Trophoblast cell (in vitro differentiated cells and primary cell): Measurements from ENCODE around the gene SPOPL. TPM values are rescaled to one million over a fixed set of nuclear protein-coding genes. Genes with fewer than 3 reads are reported as not detected.

Source experiments
- DNase-seq, 2 donors: peaks; one replicate each; pipeline ENCODE4 v3.0.0-alpha.2; 2016
- H2AFZ ChIP-seq: 2 replicates; pipeline ENCODE4 v1.6.1; 2013; ENCODE audit warnings: low read length, moderate library complexity, mild to moderate bottlenecking; ENCODE audit not compliant: insufficient read depth, poor library complexity
- H2AK5ac ChIP-seq: 2 replicates; pipeline ENCODE4 v1.6.1; 2013; ENCODE audit warnings: mild to moderate bottlenecking, low read length
- H2BK120ac ChIP-seq: 2 replicates; pipeline ENCODE4 v1.6.1; 2013; ENCODE audit warnings: low read length, mild to moderate bottlenecking, moderate library complexity; ENCODE audit not compliant: insufficient read depth, poor library complexity
- H2BK12ac ChIP-seq: 2 replicates; pipeline ENCODE4 v1.6.1; 2013; ENCODE audit warnings: mild to moderate bottlenecking, low read length, moderate library complexity
- H2BK5ac ChIP-seq: 2 replicates; pipeline ENCODE4 v1.6.1; 2013; ENCODE audit warnings: low read length, low read depth, moderate library complexity, mild to moderate bottlenecking; ENCODE audit not compliant: poor library complexity
- H3K14ac ChIP-seq: 2 replicates; pipeline ENCODE4 v1.6.1; 2013; ENCODE audit warnings: mild to moderate bottlenecking, low read length
- H3K18ac ChIP-seq: 2 replicates; pipeline ENCODE4 v1.6.1; 2013; ENCODE audit warnings: mild to moderate bottlenecking, low read length
- H3K23ac ChIP-seq: 2 replicates; pipeline ENCODE4 v1.6.1; 2013; ENCODE audit warnings: low read length
- H3K27ac ChIP-seq: 2 replicates; pipeline ENCODE4 v1.5.1; 2013; ENCODE audit warnings: low read depth, mild to moderate bottlenecking, inconsistent platforms, low read length, moderate library complexity
- H3K27me3 ChIP-seq: 2 replicates; pipeline ENCODE4 v1.6.1; 2013; ENCODE audit warnings: inconsistent platforms, mild to moderate bottlenecking, low read length, moderate library complexity; ENCODE audit not compliant: insufficient read depth
- H3K36me3 ChIP-seq, 2 experiments: 1 replicate in 1 of 2; 2 replicates in 1 of 2; pipeline ENCODE4 v1.6.1; 2013; ENCODE audit warnings: low read length in 2 of 2, mild to moderate bottlenecking in 2 of 2, moderate library complexity in 1 of 2; ENCODE audit not compliant: insufficient read depth in 2 of 2, control insufficient read depth in 1 of 2
- H3K4ac ChIP-seq: 2 replicates; pipeline ENCODE4 v1.6.1; 2013; ENCODE audit warnings: low read depth, mild to moderate bottlenecking, low read length, moderate library complexity
- H3K4me1 ChIP-seq, 2 experiments: 1 replicate in 1 of 2; 2 replicates in 1 of 2; pipeline ENCODE4 v1.6.1; 2013; ENCODE audit warnings: low read length in 2 of 2, mild to moderate bottlenecking in 2 of 2, moderate library complexity in 1 of 2; ENCODE audit not compliant: insufficient read depth in 2 of 2, control insufficient read depth in 1 of 2
- H3K4me2 ChIP-seq: 2 replicates; pipeline ENCODE4 v1.6.1; 2013; ENCODE audit warnings: inconsistent platforms, mild to moderate bottlenecking, low read length, moderate library complexity
- H3K4me3 ChIP-seq: 2 replicates; pipeline ENCODE4 v1.5.1; 2013; ENCODE audit warnings: mild to moderate bottlenecking, low read depth, low read length, inconsistent platforms
- H3K79me1 ChIP-seq: one replicate; pipeline ENCODE4 v1.6.1; 2013; ENCODE audit warnings: low read length
- H3K79me2 ChIP-seq: 2 replicates; pipeline ENCODE4 v1.6.1; 2013; ENCODE audit warnings: low read length, mild to moderate bottlenecking; ENCODE audit not compliant: control insufficient read depth, insufficient read depth, poor library complexity
- H3K9ac ChIP-seq: 2 replicates; pipeline ENCODE4 v1.6.1; 2013; ENCODE audit warnings: mild to moderate bottlenecking, low read length
- H3K9me3 ChIP-seq: 2 replicates; pipeline ENCODE4 v1.6.1; 2013; ENCODE audit warnings: low read depth, mild to moderate bottlenecking, control low read depth, inconsistent platforms, low read length; ENCODE audit not compliant: insufficient read depth
- H4K12ac ChIP-seq: 2 replicates; pipeline ENCODE4 v1.6.1; 2013; ENCODE audit warnings: low read depth, mild to moderate bottlenecking, low read length, moderate library complexity
- H4K8ac ChIP-seq: 2 replicates; pipeline ENCODE4 v1.6.1; 2013; ENCODE audit warnings: low read depth, mild to moderate bottlenecking, low read length, moderate library complexity
- H4K91ac ChIP-seq: one replicate; pipeline ENCODE4 v1.6.1; 2013; ENCODE audit warnings: low read depth, mild to moderate bottlenecking, low read length, moderate library complexity
- WGBS: extraction: QIAGEN DNeasy Blood & Tissue Kit; methylation state at CpG from one replicate; pipeline ENCODE4 v1.1.7; 2013; ENCODE audit warnings: missing lambda C conversion rate; ENCODE audit not compliant: insufficient read length, insufficient coverage; ENCODE audit errors: extremely low coverage; 5-methylcytosine and 5-hydroxymethylcytosine counted together
- polyA plus RNA-seq: library from polyadenylated mRNA; stranded (reverse); fragments of 200-250 nt; gene quantifications from 2 replicates; pipeline ENCODE4 v1.2.3, GENCODE V29; 2013

Gene SPOPL
- 21.4 and 22.5 TPM in 2 replicates for polyA plus RNA-seq

- Histone ChIP-seq H2AK5ac (peak within 1 kb of the TSS; percentile 94), H2AFZ (peak within 1 kb of the TSS; percentile 94), H3K4me1 (peaks cover 4% of the 10 kb centered on the region in 2 experiments), H3K9ac (peak within 1 kb of the TSS; percentile 97), H3K4me2 (peak within 1 kb of the TSS; percentile 95), H3K23ac (no peak within 1 kb of the TSS), H3K4ac (peak within 1 kb of the TSS; percentile 97), H3K27me3 (no peaks in the 10 kb centered on the region), H3K27ac (peak within 1 kb of the TSS; percentile 98), H4K91ac (peak within 1 kb of the TSS; percentile 85), H2BK120ac (peak within 1 kb of the TSS; percentile 86), H3K36me3 (no peaks in the 10 kb centered on the region), H4K12ac (peak within 1 kb of the TSS; percentile 92), H3K79me1 (peaks cover 18% of the 10 kb centered on the region), H3K79me2 (peaks cover 16% of the 10 kb centered on the region), H2BK5ac (peak within 1 kb of the TSS; percentile 90), H3K4me3 (peak within 1 kb of the TSS; percentile 92), H2BK12ac (peak within 1 kb of the TSS; percentile 38), H3K14ac (peak within 1 kb of the TSS; percentile 88), H3K18ac (peak within 1 kb of the TSS; percentile 97), H3K9me3 (no peaks in the 10 kb centered on the region), H4K8ac (peak within 1 kb of the TSS; percentile 91)
- WGBS, result no CpG with 5 or more reads among the region's 86 CpGs
- peak; percentile 92 to 96 for DNase-seq
Measured at GRCh38 chr2:138501425-138502254, at the start of gene SPOPL. Gene SPOPL (plus strand): TSS chr2:138501770. CDS start chr2:138550217, 48,447 bp downstream.

- Histone ChIP-seq H3K18ac (no peak overlapping the region), H3K79me1 (peaks cover 4% of the 10 kb centered on the region), H3K36me3 (peaks cover 0 to 2% of the 10 kb centered on the region in 2 experiments)
Measured at GRCh38 chr2:138452324-138452723, 49.2 kb upstream of the SPOPL start.

GRCh38 chr2:138453815-138454214, 47.8 kb upstream of the SPOPL start:
- H3K4ac ChIP-seq, result no peak overlapping the region
- H3K9ac ChIP-seq, result no peak overlapping the region
- no CpG with 5 or more reads among the region's 8 CpGs for WGBS
- no peak overlapping the region for H3K18ac ChIP-seq
- H3K27ac ChIP-seq, result no peak overlapping the region
- H2BK5ac ChIP-seq, result no peak overlapping the region
- no peak for DNase-seq
- H2AK5ac ChIP-seq, result no peak overlapping the region
- no peak overlapping the region for H2AFZ ChIP-seq
- H4K8ac ChIP-seq, result no peak overlapping the region
- peaks cover 4 to 7% of the 10 kb centered on the region in 2 experiments for H3K4me1 ChIP-seq
- H3K4me3 ChIP-seq, result no peak overlapping the region
- no peaks in the 10 kb centered on the region for H3K79me2 ChIP-seq
- H4K91ac ChIP-seq, result no peak overlapping the region
- no peak overlapping the region for H3K23ac ChIP-seq
- H3K27me3 ChIP-seq, result no peaks in the 10 kb centered on the region
- no peak overlapping the region for H3K14ac ChIP-seq
- H2BK120ac ChIP-seq, result no peak overlapping the region
- no peak overlapping the region for H4K12ac ChIP-seq
- H3K4me2 ChIP-seq, result no peak overlapping the region
- peaks cover 0 to 2% of the 10 kb centered on the region in 2 experiments for H3K36me3 ChIP-seq
- H3K9me3 ChIP-seq, result no peaks in the 10 kb centered on the region
- no peak overlapping the region for H2BK12ac ChIP-seq
- peaks cover 2% of the 10 kb centered on the region for H3K79me1 ChIP-seq

More at GRCh38 chr2:138452324-138452723, 49.2 kb upstream of the SPOPL start:
- Histone ChIP-seq H4K8ac (no peak overlapping the region), H3K4me3 (no peak overlapping the region), H4K91ac (no peak overlapping the region), H2BK12ac (no peak overlapping the region), H2BK120ac (no peak overlapping the region), H3K23ac (no peak overlapping the region), H3K27ac (no peak overlapping the region), H4K12ac (no peak overlapping the region), H3K9ac (no peak overlapping the region), H3K4ac (no peak overlapping the region), H3K27me3 (no peaks in the 10 kb centered on the region), H3K14ac (no peak overlapping the region), H3K9me3 (no peaks in the 10 kb centered on the region), H3K79me2 (no peaks in the 10 kb centered on the region), H2AK5ac (no peak overlapping the region), H2AFZ (no peak overlapping the region), H2BK5ac (no peak overlapping the region), H3K4me2 (no peak overlapping the region), H3K4me1 (peaks cover 7 to 9% of the 10 kb centered on the region in 2 experiments)
- WGBS, result no CpG with 5 or more reads among the region's 1 CpG
- DNase-seq, result no peak

GRCh38 chr2:138454761-138455160, 46.8 kb upstream of the SPOPL start:
- Histone ChIP-seq H2BK5ac (no peak overlapping the region), H3K4me3 (no peak overlapping the region), H4K91ac (no peak overlapping the region), H4K12ac (no peak overlapping the region), H3K9ac (no peak overlapping the region), H2AFZ (no peak overlapping the region), H3K9me3 (no peaks in the 10 kb centered on the region), H3K4ac (no peak overlapping the region), H3K18ac (no peak overlapping the region), H2BK12ac (no peak overlapping the region), H3K36me3 (peaks cover 0 to 2% of the 10 kb centered on the region in 2 experiments), H3K27me3 (no peaks in the 10 kb centered on the region), H3K79me1 (peaks cover 2% of the 10 kb centered on the region), H3K79me2 (no peaks in the 10 kb centered on the region), H3K14ac (no peak overlapping the region), H3K4me1 (peaks cover 4 to 7% of the 10 kb centered on the region in 2 experiments), H3K27ac (no peak overlapping the region), H3K23ac (no peak overlapping the region), H4K8ac (no peak overlapping the region), H2AK5ac (no peak overlapping the region), H3K4me2 (no peak overlapping the region), H2BK120ac (no peak overlapping the region)
- no CpG with 5 or more reads among the region's 2 CpGs for WGBS
- DNase-seq, result peak in 1 of 2 donors; percentile 66
